Left lung (tissue), 10 donors: Measurements from ENCODE around the gene GPC5. TPM values are rescaled to one million over a fixed set of nuclear protein-coding genes. Genes with fewer than 3 reads are reported as not detected.

Experiments
- ATAC-seq: fragments of 200-7000 bp; cut with Tn5 transposase; one replicate; pipeline ENCODE4 v1.9.1; 2020; ENCODE audit warnings: moderate library complexity
- DNase-seq, 4 donors: peaks; one replicate each; pipeline ENCODE4 v3.0.0-alpha.2; 2013 to 2020
- H3K27ac ChIP-seq, 2 donors: fragments of 200-600 bp; sonication (generic) in 1 of 2; one replicate each; pipeline versions ENCODE4 v1.5.0 to v1.8.0; 2020 to 2021
- H3K27me3 ChIP-seq, 2 donors: fragments of 200-600 bp; sonication (generic) in 1 of 2; one replicate each; pipeline versions ENCODE4 v1.5.0 to v1.8.0; 2020 to 2021
- H3K36me3 ChIP-seq, 2 donors: fragments of 200-600 bp; sonication (generic) in 1 of 2; one replicate each; pipeline versions ENCODE4 v1.5.0 to v1.8.0; 2020 to 2021
- H3K4me1 ChIP-seq, 2 donors: fragments of 200-600 bp; one replicate each; pipeline ENCODE4 v1.8.0; 2021
- H3K4me3 ChIP-seq, 2 donors: fragments of 200-600 bp; sonication (generic) in 1 of 2; one replicate each; pipeline versions ENCODE4 v1.5.0 to v1.8.0; 2020 to 2021; ENCODE audit warnings: mild to moderate bottlenecking in 1 of 2
- H3K9me3 ChIP-seq, 2 donors: fragments of 200-600 bp; sonication (generic) in 1 of 2; one replicate each; pipeline versions ENCODE4 v1.5.0 to v1.8.0; 2020 to 2021
- CTCF ChIP-seq, 2 donors: fragments of 200-600 bp; sonication (generic) in 1 of 2; IDR thresholded peaks; one replicate each; pipeline versions ENCODE4 v1.5.0 to v1.8.0; 2021; ENCODE audit warnings: antibody characterized with exemption in 2 of 2
- intact Hi-C, 2 donors: fragments of 100-400 bp; cut with DNase I; formaldehyde crosslinking; loops; one replicate each; pipeline versions ENCODE4 v1.11.2 to v1.14.2; 2022
- polyA plus RNA-seq, 6 donors: library from polyadenylated mRNA; unstranded; fragments of 120-200 nt; gene quantifications; one replicate each; pipeline ENCODE4 v1.2.1, GENCODE V29; 2013; ENCODE audit not compliant: insufficient read length in 6 of 6
- total RNA-seq, 2 donors: library from RNA; stranded (reverse); fragmentation: NEBNext Ultra II Directional; extraction: Animal tissue kit (Norgen Biotek cat#: 25700); gene quantifications; one replicate each; pipeline ENCODE4 v1.2.1, GENCODE V29; 2021
- donor health status: DM: no; HTN: yes; CAD: no.
- donor health status: DM: no; HTN: no; CAD: no.

The GPC5 gene
- total and polyA plus RNA-seq, 8 donors = 9.2 to 19.5 (median 11.5) TPM

GRCh38 chr13:92626274-92626673, 1227.9 kb downstream of the GPC5 start:
- H3K27me3 ChIP-seq = no peaks in the 10 kb centered on the region
- no peak for ATAC-seq
- H3K9me3 ChIP-seq = peaks cover 0 to 9% of the 10 kb centered on the region in 2 donors
- no peak for DNase-seq
- TF ChIP-seq CTCF (IDR thresholded peaks at IDR 0.05) = no peak
- intact Hi-C loops = no loop called here
- no peaks in the 10 kb centered on the region for H3K4me1 ChIP-seq
- no peak overlapping the region for H3K4me3 ChIP-seq
- no peaks in the 10 kb centered on the region for H3K36me3 ChIP-seq
- H3K27ac ChIP-seq = no peak overlapping the region

- Histone ChIP-seq H3K4me3 (no peak overlapping the region), H3K36me3 (no peaks in the 10 kb centered on the region), H3K27me3 (no peaks in the 10 kb centered on the region), H3K27ac (no peak overlapping the region), H3K4me1 (no peaks in the 10 kb centered on the region), H3K9me3 (peaks cover 0 to 5% of the 10 kb centered on the region in 2 donors)
- DNase-seq (no peak), ATAC-seq (no peak)
- no peak for TF ChIP-seq CTCF (IDR thresholded peaks at IDR 0.05)
- intact Hi-C loops = no loop called here
Measured at GRCh38 chr13:92640936-92641335, 1242.5 kb downstream of the GPC5 start.

GRCh38 chr13:92649140-92649813, 1250.9 kb downstream of the GPC5 start:
- Histone ChIP-seq H3K9me3 (no peaks in the 10 kb centered on the region), H3K4me1 (no peaks in the 10 kb centered on the region), H3K4me3 (no peak overlapping the region), H3K27me3 (no peaks in the 10 kb centered on the region), H3K36me3 (no peaks in the 10 kb centered on the region), H3K27ac (no peak overlapping the region)
- no peak for TF ChIP-seq CTCF (IDR thresholded peaks at IDR 0.05)
- DNase-seq (no peak), ATAC-seq (no peak)
- intact Hi-C loops = no loop called here

- Histone ChIP-seq H3K27me3 (no peaks in the 10 kb centered on the region), H3K9me3 (peaks cover 0 to 2% of the 10 kb centered on the region in 2 donors), H3K4me3 (no peak overlapping the region), H3K27ac (no peak overlapping the region), H3K36me3 (no peaks in the 10 kb centered on the region), H3K4me1 (no peaks in the 10 kb centered on the region)
- intact Hi-C loops = no loop called here
- no peak for ATAC-seq
- DNase-seq = no peak
- TF ChIP-seq CTCF (IDR thresholded peaks at IDR 0.05) = no peak
Measured at GRCh38 chr13:92656103-92656502, 1257.7 kb downstream of the GPC5 start.

GRCh38 chr13:92656648-92657047, 1258.2 kb downstream of the GPC5 start:
- Histone ChIP-seq H3K4me1 (no peaks in the 10 kb centered on the region), H3K4me3 (no peak overlapping the region), H3K36me3 (no peaks in the 10 kb centered on the region), H3K27ac (no peak overlapping the region), H3K27me3 (no peaks in the 10 kb centered on the region), H3K9me3 (peaks cover 0 to 2% of the 10 kb centered on the region in 2 donors)
- intact Hi-C loops = no loop called here
- no peak for DNase-seq
- no peak for TF ChIP-seq CTCF (IDR thresholded peaks at IDR 0.05)
- no peak for ATAC-seq
